Rectal smooth muscle tissue (tissue), 1 donor: ENCODE data around the gene TXNRD2.
A peak's percentile ranks its signal among the peaks of the same experiment; 100 is the strongest.

Experiments
- H3K27ac ChIP-seq: one replicate; pipeline ENCODE4 v1.7.0; 2013; ENCODE audit warnings: low read depth, low read length, inconsistent platforms
- H3K27me3 ChIP-seq: one replicate; pipeline ENCODE4 v1.7.0; 2013; ENCODE audit warnings: low read length; ENCODE audit not compliant: control insufficient read depth, insufficient read depth
- H3K36me3 ChIP-seq: one replicate; pipeline ENCODE4 v1.7.0; 2013; ENCODE audit warnings: low read length; ENCODE audit not compliant: control insufficient read depth, insufficient read depth
- H3K4me1 ChIP-seq: one replicate; pipeline ENCODE4 v1.7.0; 2013; ENCODE audit warnings: low read length; ENCODE audit not compliant: control insufficient read depth, insufficient read depth
- H3K4me3 ChIP-seq: one replicate; pipeline ENCODE4 v1.7.0; 2013; ENCODE audit warnings: low read length
- H3K9ac ChIP-seq: one replicate; pipeline ENCODE4 v1.7.0; 2013; ENCODE audit warnings: low read length

Gene TXNRD2

GRCh38 chr22:19849835-19850762, 91.5 kb downstream of the TXNRD2 start:
- Histone ChIP-seq H3K27me3 (no peaks in the 10 kb centered on the region), H3K27ac (no peak overlapping the region), H3K9ac (no peak overlapping the region), H3K36me3 (peaks cover 23% of the 10 kb centered on the region), H3K4me3 (no peak overlapping the region), H3K4me1 (peaks cover 11% of the 10 kb centered on the region)

- Histone ChIP-seq H3K9ac (no peak overlapping the region), H3K27me3 (no peaks in the 10 kb centered on the region), H3K4me1 (peaks cover 9% of the 10 kb centered on the region), H3K27ac (no peak overlapping the region), H3K36me3 (peaks cover 23% of the 10 kb centered on the region), H3K4me3 (no peak overlapping the region)
Measured at GRCh38 chr22:19848298-19849224, 93.1 kb downstream of the TXNRD2 start.

- no peaks in the 10 kb centered on the region for H3K27me3 ChIP-seq
- H3K4me3 ChIP-seq = no peak overlapping the region
- no peaks in the 10 kb centered on the region for H3K4me1 ChIP-seq
- H3K9ac ChIP-seq = no peak overlapping the region
- peaks cover 21% of the 10 kb centered on the region for H3K36me3 ChIP-seq
- H3K27ac ChIP-seq = no peak overlapping the region
Measured at GRCh38 chr22:19847345-19847632, 94.3 kb downstream of the TXNRD2 start.

- Histone ChIP-seq H3K27me3 (no peaks in the 10 kb centered on the region), H3K4me3 (no peak overlapping the region), H3K36me3 (peaks cover 16% of the 10 kb centered on the region), H3K27ac (no peak overlapping the region), H3K4me1 (no peaks in the 10 kb centered on the region), H3K9ac (no peak overlapping the region)
Measured at GRCh38 chr22:19846620-19847344, 94.8 kb downstream of the TXNRD2 start.

DNA sequence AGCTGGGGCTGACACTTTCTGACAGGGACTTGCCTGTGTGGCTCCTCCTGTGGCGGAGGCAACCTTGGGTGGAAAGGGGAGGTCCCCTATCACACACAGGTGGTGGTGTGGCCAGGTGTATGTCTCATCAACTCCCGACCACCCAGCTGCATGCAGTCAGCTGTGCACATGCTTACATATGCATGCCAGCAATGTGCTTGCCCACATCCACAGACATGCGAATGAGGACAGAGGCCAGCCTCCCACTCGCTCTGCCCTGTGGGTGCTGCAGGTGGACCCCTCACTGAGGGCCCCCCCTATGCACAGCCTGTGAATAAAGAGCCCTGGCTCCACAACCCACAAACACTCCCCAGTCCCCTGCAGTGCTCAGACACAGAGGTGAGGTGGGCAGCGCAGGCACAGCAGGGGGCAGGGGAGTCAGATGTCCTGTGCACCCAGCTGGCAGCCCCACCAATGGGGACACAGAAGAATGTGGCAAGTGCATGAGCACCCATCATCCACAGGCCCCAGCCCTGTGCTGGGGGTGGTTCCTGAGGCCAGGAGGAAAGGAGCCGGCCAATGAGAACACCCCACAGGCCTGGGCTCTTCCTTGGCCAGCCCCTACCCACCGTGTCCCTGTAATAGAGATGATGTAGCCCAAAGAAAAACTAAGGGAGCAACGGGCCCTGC, 96.4 kb downstream of the TXNRD2 start:
- no peak overlapping the region for H3K4me3 ChIP-seq
- H3K27me3 ChIP-seq = no peaks in the 10 kb centered on the region
- H3K36me3 ChIP-seq = peaks cover 1% of the 10 kb centered on the region
- H3K9ac ChIP-seq = no peak overlapping the region
- no peaks in the 10 kb centered on the region for H3K4me1 ChIP-seq
- H3K27ac ChIP-seq = no peak overlapping the region

- no peak overlapping the region for H3K4me3 ChIP-seq
- H3K4me1 ChIP-seq = no peaks in the 10 kb centered on the region
- H3K36me3 ChIP-seq = no peaks in the 10 kb centered on the region
- H3K9ac ChIP-seq = no peak overlapping the region
- H3K27ac ChIP-seq = no peak overlapping the region
- H3K27me3 ChIP-seq = no peaks in the 10 kb centered on the region
Measured at GRCh38 chr22:19844377-19845053, 97.1 kb downstream of the TXNRD2 start.

GRCh38 chr22:19843857-19844376, 97.7 kb downstream of the TXNRD2 start:
- Histone ChIP-seq H3K9ac (no peak overlapping the region), H3K4me1 (no peaks in the 10 kb centered on the region), H3K4me3 (no peak overlapping the region), H3K27ac (peak overlapping the region; percentile 18), H3K36me3 (no peaks in the 10 kb centered on the region), H3K27me3 (no peaks in the 10 kb centered on the region)

DNA sequence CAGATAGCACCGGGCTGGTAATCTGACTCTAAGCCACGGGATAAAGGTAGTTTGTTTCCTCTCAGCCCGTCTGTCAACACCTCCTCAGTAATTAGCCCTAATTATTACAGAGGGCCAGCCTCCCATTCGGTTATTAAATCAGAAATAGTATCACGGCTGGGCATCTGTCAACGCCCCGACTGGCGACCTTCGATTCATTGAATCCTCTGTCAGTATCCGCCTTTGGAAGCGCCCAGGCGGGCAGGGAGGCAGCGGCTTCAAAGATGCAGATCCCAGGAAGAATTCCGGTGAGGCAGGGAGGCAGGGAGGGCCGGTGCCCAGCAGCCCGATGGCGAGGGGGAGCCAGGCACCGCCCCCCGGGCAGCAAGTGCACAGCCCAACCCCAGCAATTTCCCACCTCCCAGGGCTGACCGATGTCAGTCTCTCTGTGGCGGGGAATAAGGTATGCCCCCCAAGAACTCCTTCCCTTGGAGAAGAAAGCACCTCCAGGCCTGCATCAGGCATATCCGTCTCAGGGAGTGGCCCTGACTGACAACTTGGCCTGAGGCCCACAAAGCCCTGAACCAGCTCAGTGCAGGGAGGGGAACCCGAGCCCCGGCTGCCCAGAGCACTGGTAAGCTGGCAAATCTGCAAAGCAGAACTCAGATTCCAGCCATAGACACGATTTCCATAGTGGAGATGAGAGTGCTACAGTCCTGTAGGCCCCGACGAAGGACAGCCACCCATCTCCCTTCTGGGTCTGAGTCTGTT, 98.3 kb downstream of the TXNRD2 start:
- Histone ChIP-seq H3K9ac (no peak overlapping the region), H3K27me3 (no peaks in the 10 kb centered on the region), H3K36me3 (no peaks in the 10 kb centered on the region), H3K4me1 (no peaks in the 10 kb centered on the region), H3K4me3 (no peak overlapping the region), H3K27ac (no peak overlapping the region)

- H3K9ac ChIP-seq = no peak overlapping the region
- no peaks in the 10 kb centered on the region for H3K36me3 ChIP-seq
- H3K4me3 ChIP-seq = no peak overlapping the region
- no peak overlapping the region for H3K27ac ChIP-seq
- no peaks in the 10 kb centered on the region for H3K27me3 ChIP-seq
- no peaks in the 10 kb centered on the region for H3K4me1 ChIP-seq
Measured at GRCh38 chr22:19842393-19843106, 99.1 kb downstream of the TXNRD2 start.

DNA sequence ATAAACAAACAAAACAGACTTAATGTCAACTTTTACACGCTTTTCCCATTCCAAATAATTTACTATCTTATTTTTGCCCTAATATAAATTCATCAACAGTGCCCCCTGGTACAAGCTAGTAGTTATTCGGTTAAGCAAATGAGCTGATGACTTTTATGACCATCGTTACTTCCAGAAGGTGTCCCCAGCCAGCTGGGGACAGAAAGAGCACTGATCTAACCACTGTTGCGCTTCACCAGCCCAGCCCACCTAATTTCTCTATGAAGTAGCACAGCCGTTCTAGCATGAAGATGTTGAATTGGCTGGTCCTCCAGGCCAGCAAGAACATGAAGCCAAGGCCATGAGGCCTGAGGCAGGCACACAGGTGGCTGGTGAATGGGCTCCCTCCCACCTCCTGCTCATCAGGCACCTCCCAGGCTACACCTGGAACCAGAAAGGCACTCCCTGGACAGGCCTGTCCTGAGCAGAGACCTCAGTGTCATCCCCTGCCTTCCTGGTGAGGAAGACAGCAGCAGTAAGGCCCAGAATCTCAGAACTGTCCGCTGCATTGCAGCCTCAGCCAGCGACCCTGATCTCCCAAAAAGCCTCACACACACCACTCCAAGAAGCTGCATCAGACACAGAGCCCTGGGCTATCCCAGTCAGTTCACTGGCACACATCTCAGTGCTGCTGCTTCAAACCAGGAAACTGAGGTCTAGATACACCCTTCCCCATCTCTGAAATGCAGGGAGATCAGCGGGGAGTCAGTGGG, 99.8 kb downstream of the TXNRD2 start:
- no peaks in the 10 kb centered on the region for H3K4me1 ChIP-seq
- no peak overlapping the region for H3K9ac ChIP-seq
- H3K36me3 ChIP-seq = no peaks in the 10 kb centered on the region
- H3K4me3 ChIP-seq = no peak overlapping the region
- no peak overlapping the region for H3K27ac ChIP-seq
- no peaks in the 10 kb centered on the region for H3K27me3 ChIP-seq
